Activated CD4-positive, alpha-beta T cell treated with anti-CD3 and anti-CD28 coated beads, Interleukin-2, amount 50 U/mL, for 4 hours (primary cell): ENCODE data around the gene SLC6A17.

Experiments used
- DNase-seq, 2 experiments: peaks; one replicate each; pipeline ENCODE4 v3.0.0-alpha.2; 2020

The SLC6A17 gene

GRCh38 chr1:110243146-110243545 lies 92.9 kb downstream of the SLC6A17 start:
- DNase-seq: no peak

- DNase-seq: no peak
These were observed 93.3 kb downstream of the SLC6A17 start for GRCh38 chr1:110243574-110243973.

DNA sequence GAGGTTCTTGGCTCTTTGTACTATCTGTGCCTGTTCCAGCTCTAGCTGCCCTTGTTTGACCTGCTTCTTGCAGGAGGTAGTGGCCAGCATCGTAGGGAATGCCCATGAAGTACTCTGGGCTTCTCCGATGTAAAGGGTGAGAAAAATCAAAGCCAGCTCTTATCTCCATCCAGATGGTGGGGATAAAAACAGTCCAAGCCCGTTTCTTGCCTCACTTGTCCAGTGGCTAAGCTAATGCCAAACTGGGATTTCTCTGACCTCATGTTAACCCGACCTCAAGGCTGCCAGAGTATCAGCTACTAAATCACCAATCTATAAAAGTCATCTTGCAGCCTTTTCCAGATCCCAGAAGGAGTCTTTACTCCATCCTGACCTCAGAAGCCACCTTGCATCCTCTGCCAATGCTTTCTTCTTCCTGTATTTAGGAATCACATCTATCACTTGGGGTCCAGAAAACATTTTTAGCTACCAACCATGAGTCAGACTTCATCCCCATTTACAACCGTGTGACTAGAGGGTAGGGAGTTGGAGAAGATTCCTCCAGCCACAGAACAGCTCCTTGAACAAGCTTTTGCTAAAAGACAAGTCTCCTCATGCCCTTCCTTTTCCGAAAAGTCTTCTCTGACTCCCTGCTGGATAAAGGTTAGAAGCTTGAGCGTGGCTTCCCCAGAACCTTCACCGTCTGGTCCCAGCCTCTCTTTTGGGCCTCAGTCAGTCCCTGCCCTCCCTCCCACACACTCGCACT lies 95.8 kb downstream of the SLC6A17 start:
- DNase-seq: no peak

DNA sequence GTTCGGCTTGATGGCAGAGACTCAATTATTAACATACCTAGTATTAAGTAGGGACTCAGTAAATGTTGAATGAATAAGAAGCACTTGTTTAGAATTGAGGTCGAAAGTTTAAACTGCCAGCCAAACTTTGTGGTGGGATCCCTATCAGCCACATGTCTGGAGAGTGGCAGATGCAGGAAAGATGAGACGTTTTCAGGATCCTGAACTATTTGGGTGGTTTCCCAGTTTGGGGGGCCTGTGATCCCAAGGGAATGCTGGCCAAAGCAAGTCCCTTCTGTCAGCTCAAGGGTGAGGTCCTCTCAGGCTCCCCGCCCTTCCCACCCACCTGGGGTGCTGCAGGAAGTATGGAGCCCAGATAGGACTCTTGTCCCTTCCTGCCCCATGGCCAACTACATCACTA lies 98.5 kb downstream of the SLC6A17 start:
- no peak for DNase-seq

GRCh38 chr1:110249256-110249655 lies 99.0 kb downstream of the SLC6A17 start:
- DNase-seq: no peak

- no peak for DNase-seq
These were observed 99.7 kb downstream of the SLC6A17 start for GRCh38 chr1:110250008-110250407.

GRCh38 chr1:110250749-110251148 lies 100.5 kb downstream of the SLC6A17 start:
- no peak for DNase-seq
